Measurements from ENCODE around the gene HSCB.

Gene HSCB

GRCh38 chr22:28795932-28796856, 54.4 kb downstream of the HSCB start:
- no peak for TF ChIP-seq CTCF (IDR thresholded peaks at IDR 0.05; ENCODE audit: control insufficient read depth, insufficient read depth, low read depth, low read length, missing control alignments)
- no peak overlapping the region for H3K4me3 ChIP-seq (ENCODE audit: control insufficient read depth, low read depth, low read length)
- no peak for DNase-seq (ENCODE audit: low read depth)

GRCh38 chr22:28798810-28799605, 57.2 kb downstream of the HSCB start:
- H3K4me3 ChIP-seq (ENCODE audit: control insufficient read depth, low read depth, low read length), result peak overlapping the region; percentile 71
- TF ChIP-seq CTCF (IDR thresholded peaks at IDR 0.05; ENCODE audit: control insufficient read depth, insufficient read depth, low read depth, low read length, missing control alignments), result no peak
- DNase-seq (ENCODE audit: low read depth), result peak; percentile 95

- peak; percentile 17 for DNase-seq (ENCODE audit: low read depth)
- H3K4me3 ChIP-seq (ENCODE audit: control insufficient read depth, low read depth, low read length), result peak overlapping the region; percentile 71
- TF ChIP-seq CTCF (IDR thresholded peaks at IDR 0.05; ENCODE audit: control insufficient read depth, insufficient read depth, low read depth, low read length, missing control alignments), result no peak
These were observed 57.9 kb downstream of the HSCB start for GRCh38 chr22:28799606-28800307.

- H3K4me3 ChIP-seq (ENCODE audit: control insufficient read depth, low read depth, low read length), result peak within 1 kb of the TSS; percentile 71
- no peak for TF ChIP-seq CTCF (IDR thresholded peaks at IDR 0.05; ENCODE audit: control insufficient read depth, insufficient read depth, low read depth, low read length, missing control alignments)
- peak; percentile 81 for DNase-seq (ENCODE audit: low read depth)
These were observed 58.6 kb downstream of the HSCB start, which contains the start of gene XBP1 for GRCh38 chr22:28800308-28801041. TSS of gene XBP1 (minus strand) at chr22:28800569.

GRCh38 chr22:28801845-28802594, 60.2 kb downstream of the HSCB start:
- DNase-seq (ENCODE audit: low read depth), result no peak
- no peak for TF ChIP-seq CTCF (IDR thresholded peaks at IDR 0.05; ENCODE audit: control insufficient read depth, insufficient read depth, low read depth, low read length, missing control alignments)
- H3K4me3 ChIP-seq (ENCODE audit: control insufficient read depth, low read depth, low read length), result no peak overlapping the region

Measured in AG09309 (cell line).